Measurements from ENCODE around the gene TBL1X. TPM values are rescaled to one million over a fixed set of nuclear protein-coding genes. Genes with fewer than 3 reads are reported as not detected.
A peak's percentile ranks its signal among the peaks of the same experiment; 100 is the strongest.

TBL1X gene
- total RNA-seq, 1 donor from 2014 or later = 21.4 TPM

DNA sequence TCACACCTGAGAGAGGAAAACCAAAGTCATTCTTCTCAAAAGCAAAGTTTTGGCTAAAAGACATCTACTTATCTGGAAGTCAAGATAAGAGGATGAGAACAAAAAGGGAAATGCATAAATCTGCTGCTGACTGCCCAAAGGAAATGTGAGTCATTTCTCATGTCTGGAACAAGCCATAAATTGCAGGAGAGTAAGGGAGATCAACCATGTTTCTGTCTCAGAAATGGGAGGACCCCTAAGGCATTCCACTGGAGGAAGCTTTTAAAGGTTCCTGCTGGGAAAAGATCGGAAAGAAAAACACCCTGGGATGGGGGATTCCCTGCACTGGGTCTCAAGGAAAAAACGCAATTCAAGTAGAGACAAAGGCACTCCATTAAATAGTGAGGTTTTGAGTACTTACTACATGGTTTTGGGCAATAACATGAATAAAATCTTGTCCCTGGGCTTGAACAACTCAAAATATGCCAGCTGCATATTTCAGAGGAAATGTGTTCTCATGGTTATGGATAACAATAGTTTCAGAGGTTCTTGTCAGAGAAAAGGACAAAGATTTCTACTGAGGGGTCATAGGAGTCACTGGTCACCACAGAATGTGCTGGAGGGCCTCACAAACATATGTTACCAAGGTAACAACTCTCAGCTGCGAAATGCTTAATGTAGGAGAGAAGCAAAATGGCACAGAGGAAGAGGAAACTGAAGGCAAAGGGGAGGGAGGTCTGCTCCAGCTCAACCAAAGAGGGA, 281.5 kb downstream of the TBL1X start:
- TF ChIP-seq, protein P1, sequence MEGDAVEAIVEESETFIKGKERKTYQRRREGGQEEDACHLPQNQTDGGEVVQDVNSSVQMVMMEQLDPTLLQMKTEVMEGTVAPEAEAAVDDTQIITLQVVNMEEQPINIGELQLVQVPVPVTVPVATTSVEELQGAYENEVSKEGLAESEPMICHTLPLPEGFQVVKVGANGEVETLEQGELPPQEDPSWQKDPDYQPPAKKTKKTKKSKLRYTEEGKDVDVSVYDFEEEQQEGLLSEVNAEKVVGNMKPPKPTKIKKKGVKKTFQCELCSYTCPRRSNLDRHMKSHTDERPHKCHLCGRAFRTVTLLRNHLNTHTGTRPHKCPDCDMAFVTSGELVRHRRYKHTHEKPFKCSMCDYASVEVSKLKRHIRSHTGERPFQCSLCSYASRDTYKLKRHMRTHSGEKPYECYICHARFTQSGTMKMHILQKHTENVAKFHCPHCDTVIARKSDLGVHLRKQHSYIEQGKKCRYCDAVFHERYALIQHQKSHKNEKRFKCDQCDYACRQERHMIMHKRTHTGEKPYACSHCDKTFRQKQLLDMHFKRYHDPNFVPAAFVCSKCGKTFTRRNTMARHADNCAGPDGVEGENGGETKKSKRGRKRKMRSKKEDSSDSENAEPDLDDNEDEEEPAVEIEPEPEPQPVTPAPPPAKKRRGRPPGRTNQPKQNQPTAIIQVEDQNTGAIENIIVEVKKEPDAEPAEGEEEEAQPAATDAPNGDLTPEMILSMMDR (IDR thresholded peaks at IDR 0.05) = no peak
- no peak overlapping the region for H3K4me3 Mint-ChIP-seq (ENCODE audit: unreplicated experiment)
- peak overlapping the region; percentile 86 for H3K27ac Mint-ChIP-seq (ENCODE audit: unreplicated experiment)
- peaks cover 20% of the 10 kb centered on the region for H3K4me1 Mint-ChIP-seq (ENCODE audit: low read depth)
- H3K9me3 Mint-ChIP-seq (ENCODE audit: low read depth) = peaks cover 17% of the 10 kb centered on the region
- H3K36me3 Mint-ChIP-seq (ENCODE audit: low read depth) = no peaks in the 10 kb centered on the region
- no peak for DNase-seq (ENCODE audit: low spot score)
- no peaks in the 10 kb centered on the region for H3K27me3 Mint-ChIP-seq (ENCODE audit: low read depth)

DNA sequence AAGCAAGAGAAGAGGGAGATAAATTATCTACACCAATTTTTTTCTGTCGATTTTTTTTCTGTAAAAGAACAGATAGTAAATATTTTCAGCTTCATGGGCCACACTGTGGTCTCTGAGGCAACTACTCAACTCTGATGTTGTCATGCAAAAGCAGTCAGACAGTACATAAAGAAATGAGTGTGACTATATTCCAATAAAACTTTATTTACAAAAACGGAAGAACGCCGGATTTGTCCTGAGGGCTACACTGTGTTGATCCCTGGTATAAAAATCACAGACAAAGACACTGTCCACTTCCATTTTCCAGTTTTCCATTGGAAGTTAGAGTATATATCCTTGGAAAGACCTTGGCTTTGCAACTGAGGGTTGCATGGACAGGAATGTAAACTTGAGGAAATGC, 282.8 kb downstream of the TBL1X start:
- H3K4me1 Mint-ChIP-seq (ENCODE audit: low read depth) = peaks cover 20% of the 10 kb centered on the region
- H3K27ac Mint-ChIP-seq (ENCODE audit: unreplicated experiment) = no peak overlapping the region
- H3K4me3 Mint-ChIP-seq (ENCODE audit: unreplicated experiment) = no peak overlapping the region
- peaks cover 17% of the 10 kb centered on the region for H3K9me3 Mint-ChIP-seq (ENCODE audit: low read depth)
- no peaks in the 10 kb centered on the region for H3K36me3 Mint-ChIP-seq (ENCODE audit: low read depth)
- no peaks in the 10 kb centered on the region for H3K27me3 Mint-ChIP-seq (ENCODE audit: low read depth)
- DNase-seq (ENCODE audit: low spot score) = no peak
- TF ChIP-seq, protein P1 (IDR thresholded peaks at IDR 0.05) = no peak

DNA sequence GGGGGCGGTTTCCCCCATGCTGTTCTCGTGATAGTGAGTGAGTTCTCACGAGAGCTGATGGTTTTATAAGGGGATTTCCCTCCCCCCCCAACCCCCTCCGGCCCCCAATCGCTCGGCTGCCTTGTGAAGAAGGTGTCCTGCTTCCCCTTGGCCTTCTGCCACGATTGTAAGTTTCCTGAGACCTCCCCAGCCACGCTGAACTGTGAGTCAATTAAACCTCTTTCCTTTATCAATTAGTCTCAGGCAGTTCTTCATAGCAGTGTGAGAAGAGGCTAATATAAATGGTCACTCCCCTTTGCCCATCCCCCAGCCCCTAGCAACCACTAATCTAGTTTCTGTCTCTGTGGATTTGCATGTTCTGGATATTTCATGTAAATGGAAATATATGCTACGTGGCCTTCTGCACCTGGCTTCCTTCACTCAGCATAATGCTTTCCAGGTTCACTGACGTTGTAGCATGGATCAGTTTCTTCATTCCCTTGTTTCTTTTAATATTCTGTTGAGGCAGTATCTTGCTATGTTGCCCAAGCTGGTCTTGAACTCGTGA, 284.4 kb downstream of the TBL1X start:
- Mint-ChIP-seq H3K27me3 (ENCODE audit: low read depth) (no peaks in the 10 kb centered on the region), H3K27ac (ENCODE audit: unreplicated experiment) (no peak overlapping the region), H3K4me3 (ENCODE audit: unreplicated experiment) (no peak overlapping the region), H3K36me3 (ENCODE audit: low read depth) (no peaks in the 10 kb centered on the region), H3K4me1 (ENCODE audit: low read depth) (peaks cover 20% of the 10 kb centered on the region), H3K9me3 (ENCODE audit: low read depth) (peaks cover 13% of the 10 kb centered on the region)
- TF ChIP-seq, protein P1 (IDR thresholded peaks at IDR 0.05) = no peak
- no peak for DNase-seq (ENCODE audit: low spot score)

DNA sequence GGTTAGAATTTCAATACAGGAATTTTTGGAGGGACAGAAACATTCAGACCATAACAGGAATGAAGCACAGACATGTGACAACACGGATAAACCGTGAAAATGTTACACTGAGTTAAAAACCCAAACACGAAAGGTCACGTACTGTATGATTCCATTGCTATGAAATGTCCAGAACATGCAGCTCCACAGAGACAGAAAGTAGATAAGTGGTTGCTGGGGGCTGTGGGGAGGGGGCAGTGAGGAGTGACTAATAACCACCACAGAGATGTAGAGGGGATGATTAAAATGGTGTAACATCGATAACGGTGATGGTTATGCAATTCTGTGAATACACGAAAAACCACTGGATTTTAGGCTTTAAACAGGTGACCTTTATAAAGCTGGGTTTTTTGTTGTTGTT, 292.5 kb downstream of the TBL1X start:
- no peak for DNase-seq (ENCODE audit: low spot score)
- H3K9me3 Mint-ChIP-seq (ENCODE audit: low read depth) = peaks cover 17% of the 10 kb centered on the region
- no peak overlapping the region for H3K27ac Mint-ChIP-seq (ENCODE audit: unreplicated experiment)
- H3K4me3 Mint-ChIP-seq (ENCODE audit: unreplicated experiment) = no peak overlapping the region
- no peaks in the 10 kb centered on the region for H3K4me1 Mint-ChIP-seq (ENCODE audit: low read depth)
- no peaks in the 10 kb centered on the region for H3K27me3 Mint-ChIP-seq (ENCODE audit: low read depth)
- no peaks in the 10 kb centered on the region for H3K36me3 Mint-ChIP-seq (ENCODE audit: low read depth)
- TF ChIP-seq, protein P1 (IDR thresholded peaks at IDR 0.05) = no peak

DNA sequence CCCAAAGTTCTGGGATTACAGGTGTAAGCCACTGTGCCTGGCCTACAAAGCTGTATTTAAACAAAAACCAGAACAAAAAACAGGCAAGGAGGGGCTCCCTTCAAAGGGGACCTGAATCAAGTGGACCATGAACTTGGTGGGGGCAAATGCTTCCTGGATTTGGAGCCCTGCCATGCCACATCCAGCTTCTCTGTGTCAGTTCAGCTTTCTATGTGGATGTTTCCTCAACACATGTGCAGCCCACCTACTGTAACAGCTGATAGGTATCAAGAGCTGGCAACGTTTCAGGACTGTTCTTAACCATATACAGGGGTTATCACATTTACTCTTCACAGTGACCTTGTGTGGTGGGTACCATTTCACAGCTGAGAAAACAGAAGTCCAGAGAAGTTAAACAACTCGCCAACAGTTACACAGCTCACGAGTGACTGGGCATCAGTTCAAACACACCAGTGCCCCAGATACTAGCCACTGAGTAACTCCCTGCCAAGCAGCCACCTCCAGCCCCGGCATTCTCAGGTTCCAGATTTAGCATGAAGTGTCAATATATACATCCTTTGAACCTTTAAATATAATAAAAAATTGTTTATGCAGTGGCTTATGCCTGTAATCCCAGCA, 293.3 kb downstream of the TBL1X start:
- TF ChIP-seq, protein P1 (IDR thresholded peaks at IDR 0.05) = no peak
- DNase-seq (ENCODE audit: low spot score) = no peak
- Mint-ChIP-seq H3K36me3 (ENCODE audit: low read depth) (no peaks in the 10 kb centered on the region), H3K4me3 (ENCODE audit: unreplicated experiment) (no peak overlapping the region), H3K9me3 (ENCODE audit: low read depth) (peaks cover 17% of the 10 kb centered on the region), H3K27me3 (ENCODE audit: low read depth) (no peaks in the 10 kb centered on the region), H3K27ac (ENCODE audit: unreplicated experiment) (no peak overlapping the region), H3K4me1 (ENCODE audit: low read depth) (no peaks in the 10 kb centered on the region)

Data from chondrocyte (in vitro differentiated cells).